ENCODE measurements around the gene FSTL3.

FSTL3 gene

DNA sequence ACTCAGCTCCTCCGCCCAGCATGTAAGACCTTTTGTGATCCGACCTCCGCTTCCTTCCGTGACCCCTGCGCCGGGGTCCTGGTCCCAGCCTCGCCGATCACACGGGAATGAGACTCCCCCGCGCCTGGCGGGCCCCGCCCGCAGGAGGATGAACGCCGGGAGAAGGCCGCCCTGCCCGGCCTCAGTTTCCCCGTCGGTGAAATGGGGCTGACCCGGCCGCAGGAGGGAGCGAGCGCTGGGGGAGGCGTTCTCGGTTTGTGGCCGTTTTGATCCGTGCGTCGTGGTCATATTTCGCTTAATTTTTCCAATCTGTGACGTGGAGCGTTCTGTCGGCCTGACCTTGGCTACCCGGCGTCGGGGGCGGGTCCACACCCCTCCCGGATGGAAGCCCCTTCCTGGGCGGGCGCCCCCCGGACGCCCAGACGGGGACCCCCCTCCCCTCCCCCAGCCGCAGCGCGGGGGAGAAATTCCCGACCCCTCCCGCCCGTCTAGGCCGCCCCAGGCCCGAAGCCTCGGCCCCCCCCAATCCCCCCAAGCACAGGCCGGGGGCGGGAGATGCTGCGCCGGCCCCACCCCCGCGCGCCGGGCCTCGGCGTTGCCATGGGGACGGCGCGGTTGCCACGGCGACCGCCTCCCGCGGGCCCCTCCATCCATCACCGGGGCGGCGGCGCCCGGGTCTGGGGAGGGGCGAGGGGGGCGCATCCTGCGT lies 43.6 kb downstream of the FSTL3 start:
- CTCF ChIA-PET: no interaction called here
- no peak overlapping the region for H3K4me3 ChIP-seq (ENCODE audit: low read depth, low read length)
- TF ChIP-seq, protein P1, sequence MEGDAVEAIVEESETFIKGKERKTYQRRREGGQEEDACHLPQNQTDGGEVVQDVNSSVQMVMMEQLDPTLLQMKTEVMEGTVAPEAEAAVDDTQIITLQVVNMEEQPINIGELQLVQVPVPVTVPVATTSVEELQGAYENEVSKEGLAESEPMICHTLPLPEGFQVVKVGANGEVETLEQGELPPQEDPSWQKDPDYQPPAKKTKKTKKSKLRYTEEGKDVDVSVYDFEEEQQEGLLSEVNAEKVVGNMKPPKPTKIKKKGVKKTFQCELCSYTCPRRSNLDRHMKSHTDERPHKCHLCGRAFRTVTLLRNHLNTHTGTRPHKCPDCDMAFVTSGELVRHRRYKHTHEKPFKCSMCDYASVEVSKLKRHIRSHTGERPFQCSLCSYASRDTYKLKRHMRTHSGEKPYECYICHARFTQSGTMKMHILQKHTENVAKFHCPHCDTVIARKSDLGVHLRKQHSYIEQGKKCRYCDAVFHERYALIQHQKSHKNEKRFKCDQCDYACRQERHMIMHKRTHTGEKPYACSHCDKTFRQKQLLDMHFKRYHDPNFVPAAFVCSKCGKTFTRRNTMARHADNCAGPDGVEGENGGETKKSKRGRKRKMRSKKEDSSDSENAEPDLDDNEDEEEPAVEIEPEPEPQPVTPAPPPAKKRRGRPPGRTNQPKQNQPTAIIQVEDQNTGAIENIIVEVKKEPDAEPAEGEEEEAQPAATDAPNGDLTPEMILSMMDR (IDR thresholded peaks at IDR 0.05; ENCODE audit: insufficient read depth, low read length, missing control alignments): no peak
- POLR2A ChIA-PET: no interaction called here
- no peak for DNase-seq (ENCODE audit: low read depth, low spot score)

DNA sequence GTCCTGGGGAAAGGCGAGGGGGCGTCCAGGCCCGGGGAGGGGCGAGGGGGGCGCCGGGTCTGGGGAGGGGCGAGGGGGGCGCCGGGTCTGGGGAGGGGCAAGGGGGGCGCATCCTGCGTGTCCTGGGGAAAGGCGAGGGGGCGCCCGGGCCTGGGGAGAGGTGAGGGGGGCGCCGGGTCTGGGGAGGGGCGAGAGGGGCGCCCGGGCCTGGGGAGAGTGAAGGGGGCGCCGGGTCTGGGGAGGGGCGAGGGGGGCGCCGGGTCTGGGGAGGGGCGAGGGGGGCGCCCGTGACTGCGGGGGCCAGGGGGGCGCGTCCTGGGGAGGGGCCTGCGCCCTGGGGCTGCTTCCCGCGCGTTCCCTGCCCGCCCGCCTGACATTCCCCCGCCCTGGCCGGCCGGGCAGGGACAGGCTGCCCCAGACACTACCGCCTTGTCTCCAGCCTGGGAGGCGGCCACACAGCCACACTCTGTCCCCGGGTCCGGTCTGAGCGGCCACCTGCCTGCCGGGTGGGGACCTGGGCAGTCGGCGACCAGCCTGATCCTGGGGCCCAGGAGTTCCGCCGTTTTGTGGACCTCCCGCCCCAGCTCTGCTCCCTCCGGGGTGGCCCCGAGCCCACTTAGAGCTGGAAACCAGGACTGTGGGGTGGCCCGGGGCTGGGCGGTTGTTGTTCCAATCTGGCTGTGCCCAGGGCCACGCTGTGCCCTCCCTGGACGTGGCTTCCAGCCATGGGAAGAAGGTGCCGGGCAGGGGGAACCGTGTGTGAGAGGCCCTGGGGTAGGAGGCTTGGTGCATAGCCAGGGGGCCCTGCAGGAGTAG lies 44.4 kb downstream of the FSTL3 start:
- TF ChIP-seq, protein P1 (IDR thresholded peaks at IDR 0.05; ENCODE audit: insufficient read depth, low read length, missing control alignments): no peak
- POLR2A ChIA-PET: no interaction called here
- CTCF ChIA-PET: no interaction called here
- DNase-seq (ENCODE audit: low read depth, low spot score): no peak
- H3K4me3 ChIP-seq (ENCODE audit: low read depth, low read length): no peak overlapping the region

DNA sequence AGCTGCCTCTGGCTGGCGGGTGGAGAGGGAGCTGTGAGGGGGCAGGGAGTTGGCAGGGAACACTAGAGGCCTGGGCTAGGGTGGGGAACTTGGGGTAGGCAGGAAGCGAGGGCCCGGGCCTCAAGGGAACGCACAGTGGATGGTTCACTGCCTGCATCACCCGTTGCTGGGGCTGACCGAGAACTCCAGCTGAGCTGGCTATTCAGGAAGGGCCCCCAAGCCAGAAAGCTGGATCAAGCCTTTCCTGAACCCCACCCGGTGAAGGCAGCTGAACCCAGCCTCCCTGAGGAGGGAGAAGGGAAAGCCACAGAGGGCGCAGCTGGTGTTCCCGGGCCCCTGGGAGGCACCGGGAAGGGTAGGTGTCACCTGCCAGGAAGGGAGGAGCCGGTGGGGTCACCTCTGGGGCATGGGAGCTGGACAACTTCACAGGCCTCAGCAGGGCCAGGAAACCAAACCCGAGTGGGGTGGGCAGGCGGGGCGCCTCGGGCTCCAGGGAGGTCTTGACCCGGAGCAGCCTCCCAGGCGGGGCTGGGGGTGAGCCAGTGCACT lies 46.4 kb downstream of the FSTL3 start:
- TF ChIP-seq, protein P1 (IDR thresholded peaks at IDR 0.05; ENCODE audit: insufficient read depth, low read length, missing control alignments): no peak
- POLR2A ChIA-PET: no interaction called here
- CTCF ChIA-PET: interaction anchor here (0.7 to 1.0 kb wide), 2 partner anchors 15 to 16 kb away, joined by 3 to 5 read pairs; no protein-coding TSS in a partner anchor
- H3K4me3 ChIP-seq (ENCODE audit: low read depth, low read length): no peak overlapping the region
- DNase-seq (ENCODE audit: low read depth, low spot score): no peak

DNA sequence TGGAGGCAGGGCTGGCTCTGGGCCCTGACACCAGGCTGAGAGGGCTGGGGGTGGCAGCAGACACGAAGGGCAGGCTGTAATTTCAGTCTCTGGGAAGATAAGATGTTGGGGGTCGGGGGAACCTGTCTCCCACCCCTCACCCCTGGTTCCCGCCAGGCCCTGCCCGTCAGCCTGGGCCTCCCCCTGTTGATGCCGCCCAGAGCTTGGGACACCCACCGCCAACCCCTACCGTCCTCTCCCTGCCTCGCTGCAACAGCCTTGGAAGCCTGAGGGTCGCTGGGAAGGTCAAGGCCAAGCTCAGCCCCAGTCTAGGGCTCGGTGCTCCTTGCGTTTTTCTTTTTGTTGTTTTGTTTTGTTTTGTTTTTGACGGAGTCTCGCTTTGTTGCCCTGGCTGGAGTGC lies 47.1 kb downstream of the FSTL3 start:
- H3K4me3 ChIP-seq (ENCODE audit: low read depth, low read length): no peak overlapping the region
- CTCF ChIA-PET: interaction anchor here (0.8 to 1.0 kb wide), 2 partner anchors 11 to 15 kb away, joined by 4 to 5 read pairs; no protein-coding TSS in a partner anchor
- TF ChIP-seq, protein P1 (IDR thresholded peaks at IDR 0.05; ENCODE audit: insufficient read depth, low read length, missing control alignments): no peak
- DNase-seq (ENCODE audit: low read depth, low spot score): no peak
- POLR2A ChIA-PET: no interaction called here

DNA sequence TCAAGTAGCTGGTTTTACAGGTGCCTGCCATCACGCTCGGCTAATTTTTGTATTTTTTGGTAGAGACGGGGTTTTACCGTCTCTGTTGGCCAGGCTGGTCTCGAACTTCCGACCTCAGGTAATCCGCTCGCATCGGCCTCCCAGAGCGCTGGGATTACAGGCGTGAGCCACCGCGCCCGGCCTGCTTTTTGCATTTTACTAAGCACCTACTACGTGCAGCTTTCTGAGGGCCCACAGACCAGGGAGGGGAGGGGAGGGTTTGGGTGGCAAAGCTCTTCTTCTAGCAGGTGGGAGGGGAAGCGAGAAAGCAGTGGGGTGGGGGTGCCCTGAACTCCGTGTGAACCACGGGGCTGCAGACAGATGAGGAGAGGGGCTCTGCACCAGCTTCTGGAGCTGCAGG lies 47.5 kb downstream of the FSTL3 start:
- TF ChIP-seq, protein P1 (IDR thresholded peaks at IDR 0.05; ENCODE audit: insufficient read depth, low read length, missing control alignments): no peak
- ChIA-PET POLR2A (no interaction called here), CTCF (interaction anchor here (0.8 to 1.0 kb wide), 2 partner anchors 10 to 15 kb away, joined by 4 to 5 read pairs; no protein-coding TSS in a partner anchor)
- H3K4me3 ChIP-seq (ENCODE audit: low read depth, low read length): no peak overlapping the region
- DNase-seq (ENCODE audit: low read depth, low spot score): no peak
